D721Med (cell line): ENCODE results near the gene CCDC38.
"Not testable (repeated sequence)": the region's sequence is repeated elsewhere in the genome, so short reads cannot be mapped to it uniquely, and the experiment has no call there.

Experiments used
- DNase-seq: peaks from one replicate; pipeline ENCODE4 v3.0.0; 2011; ENCODE audit warnings: low spot score; ENCODE audit not compliant: insufficient read length
- FAIRE-seq: peaks from 2 replicates; lab custom pipeline; 2011; peaks lifted over from hg19 to GRCh38; lab: Jason Lieb, UNC
- TF ChIP-seq, protein P1 (sequence below): IDR thresholded peaks from 2 replicates; pipeline ENCODE4 v1.5.1; 2012; ENCODE audit warnings: mild to moderate bottlenecking, control low read depth; ENCODE audit not compliant: insufficient read depth; ENCODE audit errors: missing control alignments

CCDC38 gene

DNA sequence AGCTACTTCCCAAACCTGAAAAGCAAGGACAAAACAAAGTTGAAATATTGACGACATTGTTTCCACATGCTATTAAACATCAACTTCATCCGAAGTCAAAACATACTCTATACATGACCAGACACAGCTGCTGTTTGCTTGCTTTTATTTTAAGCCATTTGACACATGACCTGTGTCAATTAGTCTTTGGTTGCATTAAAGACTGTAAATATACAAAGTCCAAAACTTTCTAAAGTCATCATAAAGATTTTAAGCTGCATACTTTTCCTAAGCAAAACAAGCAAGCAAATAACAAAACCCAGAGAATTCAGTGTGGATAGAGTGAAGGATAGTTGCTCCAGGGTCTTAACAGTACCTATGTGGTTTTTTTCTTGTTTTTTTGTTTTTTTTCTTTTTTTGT, 31.9 kb upstream of the CCDC38 start:
- no peak for FAIRE-seq
- TF ChIP-seq, protein P1, sequence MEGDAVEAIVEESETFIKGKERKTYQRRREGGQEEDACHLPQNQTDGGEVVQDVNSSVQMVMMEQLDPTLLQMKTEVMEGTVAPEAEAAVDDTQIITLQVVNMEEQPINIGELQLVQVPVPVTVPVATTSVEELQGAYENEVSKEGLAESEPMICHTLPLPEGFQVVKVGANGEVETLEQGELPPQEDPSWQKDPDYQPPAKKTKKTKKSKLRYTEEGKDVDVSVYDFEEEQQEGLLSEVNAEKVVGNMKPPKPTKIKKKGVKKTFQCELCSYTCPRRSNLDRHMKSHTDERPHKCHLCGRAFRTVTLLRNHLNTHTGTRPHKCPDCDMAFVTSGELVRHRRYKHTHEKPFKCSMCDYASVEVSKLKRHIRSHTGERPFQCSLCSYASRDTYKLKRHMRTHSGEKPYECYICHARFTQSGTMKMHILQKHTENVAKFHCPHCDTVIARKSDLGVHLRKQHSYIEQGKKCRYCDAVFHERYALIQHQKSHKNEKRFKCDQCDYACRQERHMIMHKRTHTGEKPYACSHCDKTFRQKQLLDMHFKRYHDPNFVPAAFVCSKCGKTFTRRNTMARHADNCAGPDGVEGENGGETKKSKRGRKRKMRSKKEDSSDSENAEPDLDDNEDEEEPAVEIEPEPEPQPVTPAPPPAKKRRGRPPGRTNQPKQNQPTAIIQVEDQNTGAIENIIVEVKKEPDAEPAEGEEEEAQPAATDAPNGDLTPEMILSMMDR, result no peak
- DNase-seq, result no peak

DNA sequence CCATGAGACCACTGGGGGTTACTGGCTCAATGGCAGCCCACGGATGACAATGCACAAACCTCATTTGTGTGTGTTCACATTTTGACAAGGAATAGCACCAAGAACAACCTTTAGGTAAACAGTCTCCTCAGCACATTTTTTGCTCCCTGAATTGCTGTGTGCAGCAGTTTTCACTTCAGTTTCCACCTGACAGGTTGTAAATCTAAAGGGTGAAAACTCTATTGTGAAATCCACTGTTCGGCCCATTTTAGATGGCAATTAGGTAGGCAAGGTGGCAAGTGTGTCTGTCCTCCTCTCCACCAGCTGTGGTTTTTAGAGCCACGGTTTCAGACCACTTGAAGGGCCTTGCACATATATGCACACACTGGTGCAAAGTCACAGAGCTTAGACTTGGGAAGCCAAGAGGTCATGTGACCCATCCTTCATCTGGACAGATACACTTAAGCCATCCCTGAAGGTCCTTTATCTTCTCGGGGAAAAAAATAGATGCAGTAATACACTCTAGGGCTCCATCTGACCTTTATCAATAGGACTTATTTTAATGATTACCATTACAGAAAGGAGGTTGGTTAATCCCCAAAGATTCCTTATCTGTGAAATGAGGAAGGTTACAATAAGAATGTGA, 30.5 kb upstream of the CCDC38 start:
- TF ChIP-seq, protein P1, result no peak

DNA sequence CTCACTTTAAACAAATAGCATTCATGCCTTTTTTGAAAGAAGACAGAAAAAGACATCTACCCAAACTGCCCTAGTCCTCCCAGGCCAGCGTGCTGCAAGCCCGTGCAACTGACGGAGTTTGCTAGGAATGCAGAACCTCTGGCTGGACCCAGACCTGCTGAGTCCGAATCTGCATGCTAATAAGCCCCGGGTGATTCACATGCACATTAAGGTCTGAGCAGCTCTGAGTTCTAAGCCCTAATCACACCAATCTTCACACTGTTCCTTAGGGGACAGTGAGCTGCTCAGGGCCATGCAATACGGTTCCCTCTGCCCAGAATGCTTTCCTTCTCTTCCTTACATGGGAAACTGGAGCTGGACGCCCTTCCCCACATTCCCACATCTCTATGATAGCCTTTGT, 28.5 kb upstream of the CCDC38 start:
- TF ChIP-seq, protein P1, result no peak
- no peak for FAIRE-seq
- DNase-seq, result no peak

More for the DNA sequence above, 30.5 kb upstream of the CCDC38 start:
- DNase-seq (no peak), FAIRE-seq (no peak)

DNA sequence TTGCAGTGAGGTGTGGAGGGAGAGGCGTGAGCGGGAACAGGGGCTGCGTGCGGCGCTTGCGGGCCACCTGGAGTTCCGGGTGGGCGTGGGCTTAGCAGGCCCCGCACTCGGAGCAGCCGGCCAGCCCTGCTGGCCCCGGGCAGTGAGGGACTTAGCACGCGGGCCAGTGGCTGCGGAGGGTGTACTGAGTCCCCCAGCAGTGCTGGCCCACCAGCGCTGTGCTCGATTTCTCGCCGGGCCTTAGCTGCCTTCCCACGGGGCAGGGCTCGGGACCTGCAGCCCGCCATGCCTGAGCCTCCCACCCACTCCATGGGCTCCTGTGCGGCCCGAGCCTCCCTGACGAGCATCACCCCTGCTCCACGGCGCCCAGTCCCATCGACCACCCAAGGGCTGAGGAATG, 26.7 kb upstream of the CCDC38 start:
- DNase-seq, FAIRE-seq: not testable (repeated sequence)

DNA sequence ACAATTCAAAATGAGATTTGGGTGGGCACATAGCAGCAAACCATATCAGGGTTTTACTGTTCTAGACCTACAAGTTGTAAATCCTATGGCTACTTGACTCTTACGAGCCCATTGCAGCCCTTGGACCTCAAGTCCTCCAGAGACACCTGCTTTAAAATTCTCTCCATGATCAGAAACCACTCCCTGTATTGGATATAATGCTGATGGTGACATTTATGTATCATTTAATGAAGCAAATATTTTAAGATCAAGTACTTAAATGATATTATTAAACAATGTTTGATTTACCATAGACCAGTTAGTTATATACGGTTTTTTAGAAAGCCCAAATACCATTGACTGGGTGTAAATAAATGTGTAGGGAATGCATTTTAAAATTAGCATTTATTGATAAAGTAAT, 24.9 kb upstream of the CCDC38 start:
- TF ChIP-seq, protein P1, result no peak
- no peak for DNase-seq
- no peak for FAIRE-seq

DNA sequence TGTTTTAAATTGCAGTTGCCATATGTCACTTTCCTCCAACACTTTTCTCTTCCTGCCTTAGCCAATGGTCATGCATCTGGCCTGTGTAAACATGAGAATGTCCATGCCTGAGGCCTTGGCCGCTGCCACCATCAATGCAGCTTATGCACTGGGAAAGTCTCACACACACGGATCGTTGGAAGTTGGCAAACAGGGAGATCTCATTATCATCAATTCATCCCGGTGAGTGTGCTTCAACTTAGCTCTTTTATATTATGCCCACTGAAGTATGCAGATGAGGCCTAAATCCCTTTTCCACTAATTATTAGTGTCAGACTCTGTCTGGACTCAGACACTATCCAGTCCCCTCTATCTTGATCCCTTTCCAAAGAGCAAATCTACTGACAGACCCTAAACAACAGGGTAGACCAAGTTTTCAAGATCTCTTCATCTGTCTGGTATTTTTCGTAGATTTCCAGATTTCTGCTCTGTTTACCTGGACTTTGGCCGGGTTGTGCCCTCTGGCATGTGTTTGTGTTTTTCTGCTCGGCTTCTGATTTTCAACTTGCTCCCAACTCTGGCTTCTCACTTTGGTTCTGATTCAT, 24.0 kb upstream of the CCDC38 start:
- no peak for DNase-seq
- no peak for FAIRE-seq
- TF ChIP-seq, protein P1, result no peak

DNA sequence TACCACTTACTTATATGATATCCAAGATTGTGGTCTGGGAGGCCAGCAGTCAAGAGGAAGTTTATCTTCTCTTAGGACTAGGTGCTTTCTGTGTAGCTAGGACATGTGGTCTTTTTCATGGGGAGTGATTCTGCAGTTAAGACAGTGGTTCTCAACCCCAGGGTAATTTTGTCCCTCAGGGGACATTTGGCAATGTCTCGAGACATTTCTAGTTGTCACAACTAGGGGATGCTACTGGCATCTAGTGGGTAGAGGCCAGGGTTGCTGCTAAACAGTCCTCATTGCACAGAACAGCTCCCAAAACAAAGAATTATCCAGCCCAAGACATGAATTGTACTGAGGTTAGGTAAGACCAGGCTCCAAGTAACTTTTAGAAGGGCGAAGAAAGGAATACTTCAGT, 20.7 kb upstream of the CCDC38 start:
- DNase-seq (no peak), FAIRE-seq (no peak)
- TF ChIP-seq, protein P1, result no peak
